B cell (primary cell): ENCODE data around the gene CD53. TPM values are rescaled to one million over a fixed set of nuclear protein-coding genes. Genes with fewer than 3 reads are reported as not detected.

ENCODE experiments used
- ATAC-seq: fragments of 200-7000 bp; cut with Tn5 transposase; one replicate; pipeline ENCODE4 v1.10.0; 2021; ENCODE audit warnings: low read depth, mild to moderate bottlenecking, moderate number of reproducible peaks, moderate library complexity
- CTCF ChIA-PET: fragments of 350-600 bp; sonication (Branson Sonifier 250); formaldehyde crosslinking; loops from one replicate; lab custom pipeline; 2021; ENCODE audit warnings: antibody characterized with exemption, inconsistent platforms; lab: Charles Lee
- POLR2A ChIA-PET: fragments of 350-600 bp; sonication (Branson Sonifier 250); formaldehyde crosslinking; loops from one replicate; lab custom pipeline; 2021; ENCODE audit warnings: antibody characterized with exemption; lab: Charles Lee
- DNase-seq: peaks from one replicate; pipeline ENCODE4 v3.0.0; 2013
- H2AFZ ChIP-seq: 2 replicates; pipeline ENCODE4 v1.6.1; 2012; ENCODE audit warnings: mild to moderate bottlenecking, low read depth, low read length; ENCODE audit not compliant: insufficient read depth, poor library complexity, severe bottlenecking
- H3K27ac ChIP-seq, 2 donors: 1 replicate in 1 of 2; 2 replicates in 1 of 2; pipeline ENCODE4 v1.5.1; 2012 to 2013; ENCODE audit warnings: low read length in 2 of 2, mild to moderate bottlenecking in 2 of 2, moderate library complexity in 1 of 2
- H3K27me3 ChIP-seq, 4 experiments: fragments of 200-600 bp in 1 of 4; sonication (generic) in 1 of 4; replicated peaks in 1 of 4; 1 replicate in 2 of 4; 2 replicates in 2 of 4; pipeline versions ENCODE4 v1.6.1 to v1.7.0; 2013 to 2016; ENCODE audit warnings: low read length in 3 of 4, mild to moderate bottlenecking in 2 of 4, mixed read lengths in 1 of 4, moderate library complexity in 1 of 4; ENCODE audit not compliant: insufficient read depth in 4 of 4, control insufficient read depth in 3 of 4; ENCODE audit errors: control extremely low read depth in 1 of 4
- H3K36me3 ChIP-seq, 2 experiments: replicated peaks in 1 of 2; 1 replicate in 1 of 2; 2 replicates in 1 of 2; pipeline versions ENCODE4 v1.6.1 to v1.7.1; 2013; ENCODE audit warnings: low read length in 1 of 2; ENCODE audit not compliant: insufficient read depth in 2 of 2, control insufficient read depth in 1 of 2; ENCODE audit errors: control extremely low read depth in 1 of 2, extremely low read depth in 1 of 2
- H3K4me1 ChIP-seq, 2 donors: fragments of 200-600 bp in 1 of 2; sonication (generic) in 1 of 2; 1 replicate in 1 of 2; 2 replicates in 1 of 2; pipeline versions ENCODE4 v1.5.1 to v1.6.1; 2013 to 2017; ENCODE audit warnings: low read length in 2 of 2; ENCODE audit not compliant: control insufficient read depth in 2 of 2, insufficient read depth in 2 of 2
- H3K4me2 ChIP-seq: replicated peaks from 2 replicates; pipeline ENCODE3; 2012; ENCODE audit warnings: mild to moderate bottlenecking, low read depth, low read length; ENCODE audit not compliant: poor library complexity, severe bottlenecking
- H3K4me3 ChIP-seq, 5 experiments: fragments of 200-600 bp in 1 of 5; sonication (generic) in 1 of 5; 1 replicate in 3 of 5; 2 replicates in 2 of 5; pipeline versions ENCODE4 v1.5.1 to v1.7.0; 2011 to 2016; ENCODE audit warnings: low read length in 4 of 5, mild to moderate bottlenecking in 4 of 5, low read depth in 2 of 5, control low read depth in 1 of 5, moderate library complexity in 1 of 5; ENCODE audit not compliant: insufficient read depth in 1 of 5; ENCODE audit errors: control extremely low read depth in 1 of 5, extremely low read depth in 1 of 5
- H3K79me2 ChIP-seq: fragments of 200-600 bp; sonication (generic); one replicate; pipeline ENCODE4 v1.6.0; 2016; ENCODE audit warnings: low read length; ENCODE audit not compliant: control insufficient read depth, insufficient read depth
- H3K9ac ChIP-seq: fragments of 200-600 bp; sonication (generic); 2 replicates; pipeline ENCODE4 v1.6.1; 2017; ENCODE audit warnings: mild to moderate bottlenecking, low read length, moderate library complexity
- H3K9me3 ChIP-seq, 3 donors: one replicate each; pipeline versions ENCODE4 v1.6.1 to v1.7.1; 2013; ENCODE audit warnings: low read length in 2 of 3; ENCODE audit not compliant: control insufficient read depth in 2 of 3, insufficient read depth in 1 of 3; ENCODE audit errors: control extremely low read depth in 1 of 3
- H4K20me1 ChIP-seq: 2 replicates; pipeline ENCODE4 v1.6.0; 2012; ENCODE audit warnings: mild to moderate bottlenecking, low read length; ENCODE audit not compliant: insufficient read depth, control insufficient read depth, poor library complexity, severe bottlenecking
- H3K27ac Mint-ChIP-seq: one replicate; pipeline ENCODE4 v1.8.0; 2021; ENCODE audit warnings: mixed read lengths
- H3K27me3 Mint-ChIP-seq: one replicate; pipeline ENCODE4 v1.8.0; 2021; ENCODE audit warnings: mixed read lengths
- H3K4me1 Mint-ChIP-seq: one replicate; pipeline ENCODE4 v1.8.0; 2021; ENCODE audit warnings: mixed read lengths
- H3K4me3 Mint-ChIP-seq: one replicate; pipeline ENCODE4 v1.8.0; 2021; ENCODE audit warnings: mixed read lengths
- H3K9me3 Mint-ChIP-seq: one replicate; pipeline ENCODE4 v1.8.0; 2022; ENCODE audit warnings: mixed read lengths; ENCODE audit not compliant: insufficient read depth
- CTCF ChIP-seq: fragments of 200-600 bp; IDR thresholded peaks from one replicate; pipeline ENCODE4 v1.8.0; 2022; ENCODE audit warnings: antibody characterized with exemption, mild to moderate bottlenecking
- EZH2 ChIP-seq: IDR thresholded peaks from 2 replicates; pipeline ENCODE4 v1.6.1; 2012; ENCODE audit warnings: borderline replicate concordance, low read depth, mild to moderate bottlenecking, moderate library complexity, low read length; ENCODE audit not compliant: insufficient read depth, poor library complexity, severe bottlenecking
- WGBS: methylation state at CpG from one replicate; pipeline ENCODE4 v1.1.5; 2013; ENCODE audit warnings: missing lambda C conversion rate; ENCODE audit not compliant: insufficient coverage; 5-methylcytosine and 5-hydroxymethylcytosine counted together
- intact Hi-C: fragments of 100-400 bp; cut with micrococcal nuclease; formaldehyde crosslinking; loops from one replicate; pipeline ENCODE4 v1.10.0; 2022
- polyA plus RNA-seq: library from polyadenylated mRNA; depleted of rRNA; stranded (reverse); fragments of >200 nt; gene quantifications from 2 replicates; pipeline ENCODE4 v1.2.3, GENCODE V29; 2012
- total RNA-seq, 2 donors: library from RNA; stranded (reverse); fragments of 120-200 nt in 1 of 2; gene quantifications; 1 replicate in 1 of 2; 2 replicates in 1 of 2; pipeline versions ENCODE4 v1.2.3 to v1.2.4, GENCODE V29; 2013 to 2022

Gene CD53
- total and polyA plus RNA-seq, 2 donors (not counting 1 experiment from before 2014, with no cell fraction given), result 490 to 1,010 TPM

GRCh38 chr1:110945626-110946025 is 72.7 kb downstream of the CD53 start:
- Histone ChIP-seq H3K4me1 (no peaks in the 10 kb centered on the region), H3K4me3 (no peak overlapping the region), H3K27ac (no peak overlapping the region), H3K36me3 (peaks cover 11 to 12% of the 10 kb centered on the region in 2 experiments), H4K20me1 (no peaks in the 10 kb centered on the region), H2AFZ (no peak overlapping the region), H3K79me2 (no peaks in the 10 kb centered on the region), H3K9me3 (peaks cover 0 to 5% (median 4%) of the 10 kb centered on the region in 3 donors), H3K9ac (no peak overlapping the region), H3K27me3 (no peaks in the 10 kb centered on the region), H3K4me2 (no peak overlapping the region)
- POLR2A ChIA-PET, result no interaction called here
- H3K27ac Mint-ChIP-seq, result no peak overlapping the region
- ATAC-seq (no peak), DNase-seq (no peak)
- intact Hi-C loops, result no loop called here
- no peaks in the 10 kb centered on the region for H3K4me1 Mint-ChIP-seq
- no peaks in the 10 kb centered on the region for H3K27me3 Mint-ChIP-seq
- H3K9me3 Mint-ChIP-seq, result no peaks in the 10 kb centered on the region
- H3K4me3 Mint-ChIP-seq, result no peak overlapping the region
- TF ChIP-seq CTCF (no peak), EZH2 (no peak)
- CTCF ChIA-PET, result interaction anchor here (1.0 kb wide), 1 partner anchor 13 kb away, joined by 3 read pairs; no protein-coding TSS in a partner anchor
- no CpG with 5 or more reads among the region's 2 CpGs for WGBS

- no peak overlapping the region for H3K9ac ChIP-seq
- no peak overlapping the region for H3K27ac Mint-ChIP-seq
- no peak overlapping the region for H2AFZ ChIP-seq
- no peak overlapping the region for H3K4me3 ChIP-seq
- H3K9me3 ChIP-seq, result peaks cover 0 to 6% (median 4%) of the 10 kb centered on the region in 3 donors
- H3K4me1 ChIP-seq, result no peaks in the 10 kb centered on the region
- no peaks in the 10 kb centered on the region for H3K27me3 Mint-ChIP-seq
- peaks cover 14 to 25% of the 10 kb centered on the region in 2 experiments for H3K36me3 ChIP-seq
- WGBS, result 100% methylated on average over 2 of the region's 10 CpGs
- no peak overlapping the region for H3K27ac ChIP-seq
- POLR2A ChIA-PET, result no interaction called here
- TF ChIP-seq EZH2 (no peak), CTCF (no peak)
- H3K79me2 ChIP-seq, result no peaks in the 10 kb centered on the region
- no peak overlapping the region for H3K4me2 ChIP-seq
- no peaks in the 10 kb centered on the region for H3K9me3 Mint-ChIP-seq
- DNase-seq (no peak), ATAC-seq (no peak)
- H4K20me1 ChIP-seq, result peaks cover 5% of the 10 kb centered on the region
- H3K4me1 Mint-ChIP-seq, result no peaks in the 10 kb centered on the region
- H3K27me3 ChIP-seq, result no peaks in the 10 kb centered on the region
- H3K4me3 Mint-ChIP-seq, result no peak overlapping the region
- CTCF ChIA-PET, result interaction anchor here (1.0 kb wide), 2 partner anchors 16 to 82 kb away, joined by 3 read pairs; partner anchors contain the start of gene LRIF1
- intact Hi-C loops, result no loop called here
Measured at GRCh38 chr1:110948038-110948810, 75.3 kb downstream of the CD53 start.
